Inflammatory macrophage treated with lipopolysaccharide for 4 hours (primary cell): Measurements from ENCODE around the gene ATP23.
A peak's percentile ranks its signal among the peaks of the same experiment; 100 is the strongest.

Source experiments
- DNase-seq: peaks from one replicate; pipeline ENCODE4 v3.0.0-alpha.2; 2020

ATP23 gene

GRCh38 chr12:57909056-57909455 lies 32.3 kb upstream of the ATP23 start:
- DNase-seq = no peak

DNA sequence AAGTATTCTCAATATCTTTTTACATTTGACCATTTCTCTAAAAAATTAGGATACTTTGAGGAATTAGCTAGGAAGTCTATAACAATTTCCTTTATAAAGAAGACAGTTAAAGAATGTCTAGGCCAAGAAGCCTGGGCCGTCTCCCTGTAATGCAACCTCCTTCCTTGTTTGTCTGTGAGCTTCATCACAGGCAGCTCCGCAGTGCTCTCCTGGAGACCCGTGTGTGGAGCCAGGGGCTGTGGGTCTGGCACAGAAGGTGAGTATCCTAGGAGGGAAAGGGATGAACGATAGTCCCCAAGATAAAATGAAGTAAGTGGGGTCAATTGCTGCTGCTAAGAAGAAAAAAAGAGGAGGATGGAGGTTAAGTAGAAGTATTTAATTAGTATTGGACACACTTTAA lies 31.8 kb upstream of the ATP23 start:
- no peak for DNase-seq

DNA sequence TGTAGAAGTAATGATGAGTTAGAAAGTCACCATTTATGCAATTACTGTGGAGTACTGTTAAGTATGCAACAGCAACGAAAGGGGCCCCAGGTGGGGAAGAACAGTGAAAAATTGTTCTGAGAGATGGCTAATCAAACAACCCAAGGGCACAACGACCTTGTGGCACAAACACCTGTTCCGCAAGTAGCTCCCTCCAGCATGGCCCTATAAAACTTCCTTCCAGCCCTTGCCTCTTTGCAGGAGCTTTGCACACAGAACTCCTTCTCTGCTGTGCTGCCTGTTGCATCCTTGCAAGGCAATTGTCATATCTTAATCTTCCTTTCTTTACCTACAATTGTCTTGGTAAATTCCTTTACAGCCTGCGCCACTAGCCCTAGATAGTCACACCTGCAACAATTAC lies 23.2 kb upstream of the ATP23 start:
- DNase-seq = no peak

GRCh38 chr12:57927086-57927485 lies 14.3 kb upstream of the ATP23 start:
- DNase-seq = no peak

- DNase-seq = no peak
Observed at GRCh38 chr12:57929092-57929830, 12.1 kb upstream of the ATP23 start.

GRCh38 chr12:57934819-57935218 lies 6.5 kb upstream of the ATP23 start:
- no peak for DNase-seq

- DNase-seq = no peak
Observed at GRCh38 chr12:57935331-57935730, 6.0 kb upstream of the ATP23 start.

DNA sequence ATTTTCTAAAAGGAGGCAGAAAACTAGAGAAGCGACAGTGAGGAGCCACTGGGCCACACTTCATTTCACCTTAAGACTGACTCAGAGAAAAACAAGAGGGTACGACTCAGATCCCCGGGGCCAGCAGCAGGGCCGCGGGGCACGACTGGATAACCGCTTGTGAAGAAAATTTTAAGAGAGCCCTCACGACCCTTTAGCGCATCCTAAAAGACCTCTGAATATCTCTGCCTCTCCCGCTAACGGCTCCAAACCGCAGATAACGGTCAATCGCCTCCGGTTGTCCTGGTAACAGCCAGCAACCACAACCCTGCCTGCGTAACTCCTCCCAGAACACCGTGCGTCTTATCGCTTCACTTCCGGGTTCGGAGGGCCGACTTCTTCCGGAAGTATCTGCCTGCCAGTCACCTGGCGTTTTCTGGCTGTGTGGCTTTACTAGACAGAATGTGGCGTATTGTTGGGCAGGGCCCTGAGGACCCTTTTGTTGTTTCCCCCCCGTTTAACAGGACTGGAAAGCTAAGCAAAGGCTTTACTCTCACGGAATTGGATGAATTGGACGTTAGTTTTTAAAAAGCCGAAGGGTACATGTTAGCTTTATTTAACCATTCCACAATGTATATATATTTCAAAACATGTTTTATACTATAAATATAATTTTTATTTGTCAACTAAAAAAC lies 5.4 kb upstream of the ATP23 start:
- peak; percentile 92 for DNase-seq

DNA sequence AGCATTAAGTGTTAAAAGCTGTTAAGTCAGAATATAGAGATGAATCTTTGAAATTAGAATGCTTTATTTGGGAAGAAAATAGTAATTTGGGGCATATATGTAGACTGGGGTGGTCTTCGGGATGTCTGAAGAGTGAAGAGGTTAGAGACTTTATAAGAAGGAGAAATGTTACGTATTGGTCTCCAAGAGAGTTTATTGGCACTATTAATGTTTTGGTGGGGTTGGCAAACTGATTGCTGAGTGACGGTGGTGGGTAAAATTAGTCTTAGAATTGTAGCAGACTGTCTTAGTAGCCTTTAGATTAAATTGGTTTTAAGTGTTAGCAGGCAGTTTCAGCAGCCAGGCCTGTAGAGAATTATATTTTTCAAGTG lies 4.9 kb upstream of the ATP23 start:
- DNase-seq = no peak

DNA sequence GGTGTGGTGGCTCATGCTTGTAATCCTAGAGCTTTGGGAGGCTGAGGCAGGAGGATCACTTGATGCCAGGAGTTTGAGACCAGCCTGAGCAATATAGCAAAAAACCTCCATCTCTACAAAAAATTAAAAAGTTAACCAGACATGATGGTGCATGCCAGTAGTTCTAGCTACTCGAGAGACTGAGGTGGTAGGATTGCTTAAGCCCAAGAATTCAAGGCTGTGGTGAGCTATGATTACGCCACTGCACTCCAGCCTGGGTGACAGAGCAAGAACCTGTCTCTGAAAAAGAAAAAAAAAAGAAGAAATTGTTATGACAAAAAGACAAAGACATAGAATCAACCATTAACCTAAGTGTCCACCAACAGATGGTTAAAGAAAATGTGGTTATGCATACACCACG lies 2.1 kb upstream of the ATP23 start:
- peak; percentile 26 for DNase-seq

DNA sequence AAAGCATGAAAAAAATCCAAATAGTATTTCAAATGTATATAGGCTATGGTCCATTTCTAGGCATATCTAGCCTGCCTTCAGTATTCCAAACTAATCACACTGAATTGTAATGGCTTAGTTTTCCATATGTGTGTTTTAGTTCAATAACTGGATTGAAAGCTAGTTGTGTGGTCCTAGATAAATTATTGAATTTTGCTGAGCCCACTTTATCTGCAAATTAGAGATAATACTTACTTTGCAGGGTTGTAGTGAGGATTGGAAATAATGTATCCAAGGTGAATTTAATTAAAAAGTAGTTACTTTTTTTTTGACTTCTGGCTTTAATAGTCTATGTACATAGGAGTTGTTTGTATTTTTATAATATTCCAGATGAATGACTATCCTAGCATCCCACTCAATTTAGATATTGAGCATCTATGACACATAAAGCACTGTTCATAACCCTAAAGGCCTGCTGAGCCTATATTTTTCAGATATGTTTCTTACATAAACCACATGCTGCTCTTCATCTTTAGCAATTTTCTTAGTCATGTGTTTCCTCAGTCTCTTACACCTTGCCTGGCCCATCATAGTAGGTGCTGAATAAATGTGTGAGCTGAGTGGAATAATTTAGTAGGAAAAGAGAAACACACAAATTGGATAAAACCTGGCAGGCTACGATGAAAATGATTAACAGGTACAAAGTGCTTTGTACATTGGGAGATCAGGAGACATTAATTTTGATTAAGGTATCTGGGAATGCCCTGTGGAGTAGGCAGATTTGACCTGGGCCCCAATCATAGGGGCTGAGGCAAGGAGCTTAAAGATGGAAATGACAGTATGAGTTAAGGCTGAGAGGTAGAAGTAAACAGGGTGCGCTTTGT lies 1.1 kb upstream of the ATP23 start:
- no peak for DNase-seq

- DNase-seq = no peak
Observed at GRCh38 chr12:57940915-57941164, 527 bp upstream of the ATP23 start.

- no peak for DNase-seq
Observed at GRCh38 chr12:57943438-57944080, 2.2 kb downstream of the ATP23 start.

DNA sequence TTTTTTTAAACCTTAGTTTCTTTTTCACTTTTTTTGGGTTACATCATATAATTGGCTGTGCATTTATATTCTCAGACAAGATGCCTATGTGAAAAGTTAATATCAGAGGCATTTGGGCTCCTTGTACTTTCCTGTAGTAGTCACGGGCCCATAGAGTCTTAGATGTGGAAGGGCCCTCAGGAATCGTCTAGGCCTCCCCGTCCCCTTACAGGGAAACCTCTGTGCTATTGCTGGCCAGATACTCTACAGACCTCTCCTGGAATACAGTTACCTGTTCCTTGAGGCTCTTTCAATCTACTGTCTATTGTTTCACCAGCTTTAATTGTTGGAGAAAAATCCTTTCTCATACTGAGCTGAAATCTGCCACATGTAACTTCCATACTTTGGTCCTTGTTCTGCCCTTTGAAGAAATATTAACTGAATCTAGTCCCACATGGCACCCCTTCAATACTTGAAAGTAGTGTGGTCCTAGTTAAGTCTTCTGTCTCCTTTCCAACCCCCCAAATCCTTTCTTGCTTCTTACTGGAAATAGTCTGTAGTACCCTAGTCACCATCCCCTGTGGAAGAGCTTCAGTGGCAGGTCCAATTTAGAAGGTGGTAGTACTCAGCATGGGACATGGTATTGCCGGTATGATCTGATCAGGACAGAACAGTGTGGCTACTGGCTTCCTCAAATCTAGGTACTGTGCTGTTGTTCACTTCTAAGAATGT lies 3.1 kb downstream of the ATP23 start:
- no peak for DNase-seq

GRCh38 chr12:57952766-57953165 lies 11.4 kb downstream of the ATP23 start:
- DNase-seq = no peak

- DNase-seq = no peak
Observed at GRCh38 chr12:57954768-57955167, 13.4 kb downstream of the ATP23 start.

DNA sequence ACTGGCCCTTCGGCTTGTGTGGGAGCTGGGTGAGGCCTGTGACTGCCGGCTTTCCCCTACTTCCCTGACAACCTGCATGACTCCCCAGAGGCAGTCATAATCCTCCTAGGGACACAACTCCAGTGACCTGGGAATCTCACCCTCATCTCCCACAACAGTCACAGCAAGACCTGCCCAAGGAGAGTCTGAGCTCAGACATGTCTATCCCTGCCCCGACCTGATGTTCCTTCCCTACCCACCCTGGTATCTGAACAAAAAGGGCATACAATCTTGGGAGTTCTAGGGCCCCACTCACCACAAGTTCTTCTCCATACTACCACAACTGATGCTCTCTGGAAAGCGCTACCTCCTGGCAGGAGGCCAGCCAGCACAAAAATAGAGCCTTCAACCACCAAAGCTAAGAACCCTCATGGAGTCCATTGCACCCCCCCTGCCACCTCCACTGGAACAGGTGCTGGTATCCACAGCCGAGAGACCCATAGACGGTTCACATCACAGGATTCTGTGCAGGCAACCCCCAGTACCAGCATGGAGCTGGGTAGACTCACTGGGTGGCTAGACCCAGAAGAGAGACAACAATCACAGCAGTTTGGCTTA lies 16.8 kb downstream of the ATP23 start:
- no peak for DNase-seq

DNA sequence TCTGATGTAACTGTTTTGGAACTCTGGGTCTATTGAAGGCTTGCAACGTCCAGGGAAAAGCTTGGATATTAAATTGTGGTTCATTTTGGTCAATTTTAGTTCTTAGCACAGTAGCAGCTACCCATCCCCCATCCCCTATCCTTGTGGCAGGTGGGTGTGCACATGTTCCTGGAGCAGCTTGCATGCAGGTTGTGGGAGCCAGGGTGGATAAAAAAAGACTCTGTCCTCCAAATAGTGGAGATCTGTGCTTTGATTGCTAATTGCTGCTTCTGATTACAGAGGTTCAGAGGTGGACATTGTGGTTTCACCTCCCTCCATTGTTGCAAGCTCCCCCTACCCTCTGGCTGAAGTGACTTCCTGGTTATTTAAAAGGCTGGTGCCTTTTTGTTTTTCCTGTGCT lies 23.1 kb downstream of the ATP23 start:
- DNase-seq = no peak

- DNase-seq = no peak
Observed at GRCh38 chr12:57965766-57966165, 24.4 kb downstream of the ATP23 start.

- DNase-seq = no peak
Observed at GRCh38 chr12:57966536-57966935, 25.2 kb downstream of the ATP23 start.

DNA sequence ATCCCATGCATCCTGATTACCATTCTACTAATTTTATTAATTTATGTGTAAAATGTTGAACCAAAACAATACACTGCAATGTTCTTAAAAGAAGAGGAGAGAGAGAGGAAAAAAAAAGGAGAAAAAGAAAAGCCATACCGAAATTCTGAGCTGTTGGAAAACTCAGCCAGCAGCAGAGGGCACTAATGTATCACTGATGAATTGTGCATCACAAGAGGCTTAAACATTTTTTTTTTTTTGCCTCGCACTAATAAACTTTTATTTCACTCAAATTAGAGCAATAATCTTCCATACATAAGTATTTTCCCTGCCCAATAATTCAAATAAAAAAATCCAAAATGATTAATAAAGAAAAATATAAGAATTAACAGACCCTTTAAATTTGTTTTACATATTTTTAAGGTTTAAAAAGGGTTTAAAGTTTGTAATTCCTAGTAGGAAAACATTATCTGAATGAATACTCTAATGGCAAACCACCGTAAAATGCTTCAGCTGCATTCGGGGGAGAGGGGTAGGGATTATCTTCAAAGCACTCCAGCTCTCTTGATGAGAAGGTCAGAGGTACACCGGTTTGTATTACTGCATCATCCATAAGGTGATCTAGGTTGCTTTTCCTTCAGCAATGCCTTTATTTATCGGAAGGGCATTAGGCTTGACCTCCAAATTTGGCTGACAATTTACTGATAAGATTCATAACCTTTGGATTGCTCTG lies 41.9 kb downstream of the ATP23 start:
- peak; percentile 32 for DNase-seq
